Lower leg skin (tissue), 4 donors: Measurements from ENCODE around the gene CEP104. TPM values are rescaled to one million over a fixed set of nuclear protein-coding genes. Genes with fewer than 3 reads are reported as not detected.
A peak's percentile ranks its signal among the peaks of the same experiment; 100 is the strongest.

Experiments
- DNase-seq, 2 donors: peaks; one replicate each; pipeline ENCODE4 v3.0.0-alpha.2; 2019; ENCODE audit warnings: low spot score in 2 of 2
- H3K4me3 ChIP-seq: fragments of 200-600 bp; sonication (generic); 2 replicates; pipeline ENCODE4 v1.5.1; 2017; ENCODE audit warnings: mild to moderate bottlenecking, low read depth; ENCODE audit not compliant: poor library complexity, severe bottlenecking
- POLR2A ChIP-seq, 2 donors: fragments of 450-650 bp; IDR thresholded peaks; one replicate each; pipeline ENCODE4 v1.6.1; 2016 to 2017; ENCODE audit warnings: antibody characterized with exemption in 2 of 2, mild to moderate bottlenecking in 1 of 2, moderate library complexity in 1 of 2
- WGBS, 2 donors: methylation state at CpG; one replicate each; pipeline ENCODE4 v1.1.5; 2018; 5-methylcytosine and 5-hydroxymethylcytosine counted together
- intact Hi-C: fragments of 100-400 bp; cut with DNase I; formaldehyde crosslinking; loops from one replicate; pipeline ENCODE4 v1.15.0; 2023; ENCODE audit warnings: low total_unique reads
- total RNA-seq, 4 donors: library from RNA; depleted of rRNA; stranded (reverse); fragments of >200 nt; gene quantifications; one replicate each; pipeline ENCODE4 v1.1.0, GENCODE V29; 2016
- TF ChIP-seq, protein P1 (sequence below), 3 donors: fragments of 450-650 bp; IDR thresholded peaks; one replicate each; pipeline ENCODE4 v1.5.1; 2016; ENCODE audit warnings: antibody characterized with exemption in 3 of 3, mild to moderate bottlenecking in 3 of 3, moderate library complexity in 2 of 3

Gene CEP104
- total RNA-seq, 4 donors from 2014 or later = 24.6 to 38.9 (median 33.1) TPM

DNA sequence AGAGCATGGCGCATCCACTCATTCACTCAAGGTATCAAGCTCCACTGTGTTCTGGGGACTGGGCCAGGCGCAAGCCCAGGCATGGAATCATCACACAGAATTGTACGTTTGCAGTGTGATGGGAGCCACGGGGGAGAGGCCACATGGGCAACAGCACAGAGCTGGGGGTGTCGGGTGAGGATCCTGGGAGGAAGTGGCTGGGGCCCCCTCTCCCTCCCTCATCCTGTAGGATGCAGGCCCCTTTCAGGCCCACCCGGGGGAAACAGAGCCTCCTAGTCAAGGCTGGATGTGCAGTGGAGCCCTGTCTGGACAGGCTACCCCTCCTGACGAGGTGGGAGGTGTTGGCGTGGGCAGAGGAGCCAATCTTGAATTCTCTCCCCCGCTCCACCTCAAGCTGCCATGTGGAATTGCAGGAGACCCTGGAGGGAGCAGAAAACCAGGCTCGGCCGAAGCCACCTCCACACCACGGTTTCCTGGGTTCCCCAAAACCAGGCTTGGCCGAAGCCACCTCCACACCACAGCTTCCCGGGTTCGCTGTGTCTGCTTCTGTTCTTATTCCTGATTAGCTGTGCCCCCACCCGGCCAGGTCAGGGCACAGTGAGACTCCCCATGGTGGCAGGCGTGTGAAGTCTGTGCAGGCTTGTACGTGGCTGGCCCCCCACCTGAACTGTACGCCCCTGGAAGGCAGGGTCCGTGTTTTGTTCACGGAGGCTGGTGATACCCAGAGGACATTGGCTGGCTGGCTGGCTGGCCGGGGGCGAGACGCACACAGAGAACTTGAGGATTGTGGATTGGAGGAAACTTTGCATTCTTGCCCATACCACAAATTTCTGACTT, 47.2 kb upstream of the CEP104 start:
- TF ChIP-seq, protein P1, sequence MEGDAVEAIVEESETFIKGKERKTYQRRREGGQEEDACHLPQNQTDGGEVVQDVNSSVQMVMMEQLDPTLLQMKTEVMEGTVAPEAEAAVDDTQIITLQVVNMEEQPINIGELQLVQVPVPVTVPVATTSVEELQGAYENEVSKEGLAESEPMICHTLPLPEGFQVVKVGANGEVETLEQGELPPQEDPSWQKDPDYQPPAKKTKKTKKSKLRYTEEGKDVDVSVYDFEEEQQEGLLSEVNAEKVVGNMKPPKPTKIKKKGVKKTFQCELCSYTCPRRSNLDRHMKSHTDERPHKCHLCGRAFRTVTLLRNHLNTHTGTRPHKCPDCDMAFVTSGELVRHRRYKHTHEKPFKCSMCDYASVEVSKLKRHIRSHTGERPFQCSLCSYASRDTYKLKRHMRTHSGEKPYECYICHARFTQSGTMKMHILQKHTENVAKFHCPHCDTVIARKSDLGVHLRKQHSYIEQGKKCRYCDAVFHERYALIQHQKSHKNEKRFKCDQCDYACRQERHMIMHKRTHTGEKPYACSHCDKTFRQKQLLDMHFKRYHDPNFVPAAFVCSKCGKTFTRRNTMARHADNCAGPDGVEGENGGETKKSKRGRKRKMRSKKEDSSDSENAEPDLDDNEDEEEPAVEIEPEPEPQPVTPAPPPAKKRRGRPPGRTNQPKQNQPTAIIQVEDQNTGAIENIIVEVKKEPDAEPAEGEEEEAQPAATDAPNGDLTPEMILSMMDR (IDR thresholded peaks at IDR 0.05) = no peak
- TF ChIP-seq POLR2A (IDR thresholded peaks at IDR 0.05) = no peak
- 80 to 84% methylated on average over 23 to 24 of the region's 24 CpGs for WGBS, 2 donors
- no peak for DNase-seq
- intact Hi-C loops = no loop called here
- no peak overlapping the region for H3K4me3 ChIP-seq

DNA sequence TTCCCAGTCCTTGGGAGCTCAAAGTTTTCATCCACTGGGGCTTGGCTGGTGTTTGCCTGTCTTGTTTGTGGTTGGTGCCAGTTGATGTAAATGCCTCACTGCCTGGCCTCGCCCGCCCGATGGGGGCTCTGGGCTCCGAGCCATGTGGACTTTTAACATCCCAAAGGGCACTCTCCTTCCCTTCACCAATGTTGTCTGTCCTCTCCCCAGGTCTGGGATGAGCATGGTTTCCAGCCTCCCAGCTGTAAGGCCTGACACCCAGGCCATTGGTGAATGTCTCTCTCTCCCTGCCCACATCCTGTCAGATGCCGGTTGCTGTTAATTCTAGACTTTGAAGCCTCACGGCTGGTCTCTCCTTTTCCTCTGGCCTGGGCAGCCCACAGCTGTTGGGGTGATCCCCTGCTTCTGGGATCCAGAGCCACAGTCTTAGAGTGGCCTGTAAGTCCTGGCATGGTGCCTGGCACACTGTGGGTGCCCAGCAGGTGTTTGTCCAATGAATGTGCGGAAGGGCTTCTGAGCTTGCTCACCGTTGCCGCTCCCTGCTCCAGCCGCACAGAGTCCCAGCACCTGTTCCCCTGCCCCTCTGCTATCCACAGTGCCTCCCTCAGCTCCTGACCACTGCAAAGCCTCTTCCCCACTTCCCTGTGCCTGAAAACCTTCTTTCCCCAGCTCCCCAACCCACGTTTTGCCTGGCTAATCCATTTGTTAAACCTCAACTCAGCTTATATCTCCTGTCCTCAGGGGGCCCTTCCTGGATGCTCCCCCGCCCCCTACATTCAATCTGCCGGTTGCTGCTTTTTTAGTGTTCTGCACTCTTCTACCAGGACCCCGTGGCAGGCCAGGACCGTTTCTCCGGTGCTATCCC, 46.4 kb upstream of the CEP104 start:
- 69 to 81% methylated on average over 16 of the region's 16 CpGs for WGBS, 2 donors
- no peak overlapping the region for H3K4me3 ChIP-seq
- TF ChIP-seq, protein P1 (IDR thresholded peaks at IDR 0.05) = no peak
- no peak for TF ChIP-seq POLR2A (IDR thresholded peaks at IDR 0.05)
- no peak for DNase-seq
- intact Hi-C loops = no loop called here

DNA sequence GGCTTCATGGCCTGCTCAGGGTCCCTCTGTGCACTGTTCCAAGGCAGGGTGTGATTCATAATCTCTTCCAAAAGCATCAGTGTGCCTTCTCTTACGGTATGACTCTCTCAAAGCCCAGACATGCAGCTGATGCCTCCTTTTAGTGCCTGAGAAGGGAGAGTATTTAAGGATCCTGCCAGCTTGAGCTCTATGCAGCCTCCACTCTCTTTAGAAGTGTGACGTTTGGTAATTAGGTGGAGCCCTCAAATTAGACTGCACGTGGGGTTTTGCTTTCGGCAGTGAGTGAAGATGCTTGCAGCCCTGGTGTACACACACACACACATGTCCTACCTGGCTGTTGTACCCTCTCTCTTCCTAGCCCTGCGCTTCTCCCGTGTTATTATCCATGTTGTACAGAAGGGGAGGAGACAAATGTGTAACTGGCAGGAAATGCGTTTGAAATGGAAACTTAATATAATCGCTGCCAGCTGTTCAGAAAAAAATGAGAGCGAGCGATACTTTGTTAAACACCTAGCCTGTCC, 45.6 kb upstream of the CEP104 start:
- no peak overlapping the region for H3K4me3 ChIP-seq
- TF ChIP-seq, protein P1 (IDR thresholded peaks at IDR 0.05) = no peak
- no peak for TF ChIP-seq POLR2A (IDR thresholded peaks at IDR 0.05)
- WGBS, 2 donors = 47 to 53% methylated on average over 10 of the region's 10 CpGs
- DNase-seq = no peak
- intact Hi-C loops = no loop called here

DNA sequence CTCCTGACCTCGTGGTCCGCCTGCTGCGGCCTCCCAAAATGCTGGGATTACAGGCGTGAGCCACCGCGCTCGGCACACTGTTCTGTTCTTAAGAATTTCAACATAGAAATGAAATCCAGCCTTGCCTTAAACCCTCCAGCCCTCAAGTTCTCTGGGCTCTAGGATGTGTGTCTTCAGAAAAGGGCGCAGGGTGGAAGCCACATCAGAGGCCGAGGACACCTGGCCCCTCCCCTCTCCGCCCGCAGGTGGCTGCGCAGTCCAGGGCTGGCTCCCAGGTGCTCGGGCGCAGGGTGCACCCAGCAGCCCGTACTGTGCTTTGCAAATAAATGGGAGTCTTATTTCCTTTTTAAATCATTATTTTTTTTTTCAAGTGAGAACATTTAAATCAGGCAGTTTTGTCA, 45.1 kb upstream of the CEP104 start:
- TF ChIP-seq POLR2A (IDR thresholded peaks at IDR 0.05) = no peak
- TF ChIP-seq, protein P1 (IDR thresholded peaks at IDR 0.05) = no peak
- intact Hi-C loops = no loop called here

DNA sequence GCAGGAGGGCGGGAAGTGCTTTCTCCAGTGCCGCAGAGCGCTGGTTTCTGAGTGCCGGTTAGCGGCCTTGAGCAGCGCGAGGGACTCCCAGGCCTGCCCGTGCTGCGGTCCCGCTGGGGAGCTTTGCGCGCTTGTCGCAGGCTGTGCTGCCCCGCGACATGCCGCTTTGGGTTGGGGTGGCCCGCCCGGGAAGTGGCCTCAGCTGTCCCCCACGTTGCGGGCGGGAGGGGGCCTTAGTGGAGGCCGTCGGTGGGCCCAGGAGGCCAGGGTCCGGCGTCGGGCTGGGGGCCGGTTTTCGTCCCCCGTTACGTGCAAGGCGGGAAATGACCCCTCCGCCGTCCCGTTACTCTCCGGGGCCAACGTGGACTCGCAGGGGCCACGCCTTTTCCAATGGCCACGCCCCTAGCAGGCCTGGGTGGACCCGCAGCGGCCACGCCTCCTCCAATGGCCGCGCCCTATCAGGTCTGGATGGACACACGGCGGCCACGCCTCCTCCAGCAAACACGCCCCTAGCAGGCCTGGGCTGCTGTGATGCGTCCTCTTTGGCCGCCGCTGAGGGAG, 44.0 kb upstream of the CEP104 start:
- 0 to 1% methylated on average over 19 to 27 of the region's 51 CpGs for WGBS, 2 donors
- DNase-seq = peak; percentile 97 to 99
- H3K4me3 ChIP-seq = peak overlapping the region; percentile 67
- intact Hi-C loops = no loop called here
- TF ChIP-seq, protein P1 (IDR thresholded peaks at IDR 0.05) = no peak
- no peak for TF ChIP-seq POLR2A (IDR thresholded peaks at IDR 0.05)

More for the DNA sequence above, 45.1 kb upstream of the CEP104 start:
- WGBS, 2 donors = 93 to 94% methylated on average over 15 of the region's 15 CpGs
- no peak overlapping the region for H3K4me3 ChIP-seq
- no peak for DNase-seq
